LoVo (cell line): ENCODE results near the gene TRPC4.

ENCODE experiments used
- DNase-seq: peaks from one replicate; pipeline ENCODE4 v3.0.0-alpha.2; 2016; ENCODE audit warnings: low spot score

TRPC4 gene

DNA sequence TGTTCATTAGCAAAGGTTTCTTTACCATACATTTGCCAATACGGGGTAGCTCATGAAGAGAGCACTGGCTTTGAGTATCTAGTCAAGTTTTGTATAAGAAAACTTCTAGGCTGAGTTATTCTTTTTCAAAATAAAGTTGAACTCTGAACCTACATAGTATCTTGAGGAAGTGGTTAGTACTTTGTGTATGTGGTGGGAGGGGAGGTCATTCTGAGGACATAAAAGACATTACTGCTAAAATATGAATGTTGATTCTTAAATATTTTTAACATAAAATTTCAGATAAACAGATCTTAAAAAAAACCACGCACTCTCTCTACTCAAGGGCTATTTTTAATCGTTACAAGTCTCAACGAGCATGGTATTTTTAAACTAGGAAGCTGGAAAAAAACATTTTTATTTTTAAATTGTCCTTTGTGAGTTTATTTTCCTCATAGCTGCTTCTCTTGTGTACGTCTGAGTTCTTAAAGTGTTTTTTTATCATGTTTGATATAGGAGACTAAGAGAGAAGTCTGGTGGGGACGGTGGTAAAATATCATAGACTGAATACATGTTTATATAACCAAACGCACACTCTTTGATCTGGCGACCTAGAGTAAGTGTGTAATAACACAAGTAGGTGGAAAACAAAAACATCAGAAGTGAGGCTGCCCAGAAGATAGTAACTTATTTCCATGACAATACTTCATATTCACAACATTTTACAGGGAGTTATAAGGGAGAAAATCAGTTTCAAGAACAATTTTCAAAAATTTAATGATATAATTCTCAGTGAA lies 153.0 kb downstream of the TRPC4 start:
- DNase-seq: no peak

DNA sequence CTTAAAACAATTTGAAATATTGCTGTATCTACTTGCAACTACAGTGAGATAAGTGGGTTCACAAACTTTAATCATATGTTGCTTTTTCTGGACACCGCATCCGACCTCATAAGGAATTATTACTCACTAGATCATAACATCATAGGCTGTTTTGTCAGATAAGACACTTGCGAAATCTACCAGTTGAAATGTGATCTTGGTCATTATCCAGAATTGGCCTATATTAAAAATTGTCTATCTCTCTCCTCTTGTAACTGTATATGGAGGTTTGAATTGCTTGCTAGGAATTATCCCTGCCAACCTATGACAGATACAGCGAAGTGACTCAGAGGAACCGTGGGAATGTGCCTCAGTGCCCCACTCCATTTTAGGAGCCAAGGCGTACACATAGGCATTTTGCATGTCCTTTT lies 154.0 kb downstream of the TRPC4 start:
- no peak for DNase-seq

DNA sequence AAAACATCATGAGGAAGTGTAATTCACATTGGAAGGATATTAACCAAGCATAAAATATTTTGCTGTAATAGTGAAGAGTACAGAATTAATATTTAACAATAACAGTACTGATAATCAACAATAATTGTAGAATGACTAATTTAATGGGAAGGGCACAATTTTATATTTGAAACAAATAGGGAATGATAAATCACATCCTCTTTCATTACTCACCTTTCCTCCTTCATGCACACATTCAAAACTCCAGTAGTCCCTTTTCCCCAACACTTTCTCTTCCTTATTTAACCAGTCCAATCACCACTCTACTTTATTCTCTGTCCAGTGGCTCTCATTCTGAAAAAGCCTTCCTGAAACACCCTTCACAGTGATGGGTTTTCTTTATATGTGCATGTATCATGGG lies 160.3 kb downstream of the TRPC4 start:
- no peak for DNase-seq

DNA sequence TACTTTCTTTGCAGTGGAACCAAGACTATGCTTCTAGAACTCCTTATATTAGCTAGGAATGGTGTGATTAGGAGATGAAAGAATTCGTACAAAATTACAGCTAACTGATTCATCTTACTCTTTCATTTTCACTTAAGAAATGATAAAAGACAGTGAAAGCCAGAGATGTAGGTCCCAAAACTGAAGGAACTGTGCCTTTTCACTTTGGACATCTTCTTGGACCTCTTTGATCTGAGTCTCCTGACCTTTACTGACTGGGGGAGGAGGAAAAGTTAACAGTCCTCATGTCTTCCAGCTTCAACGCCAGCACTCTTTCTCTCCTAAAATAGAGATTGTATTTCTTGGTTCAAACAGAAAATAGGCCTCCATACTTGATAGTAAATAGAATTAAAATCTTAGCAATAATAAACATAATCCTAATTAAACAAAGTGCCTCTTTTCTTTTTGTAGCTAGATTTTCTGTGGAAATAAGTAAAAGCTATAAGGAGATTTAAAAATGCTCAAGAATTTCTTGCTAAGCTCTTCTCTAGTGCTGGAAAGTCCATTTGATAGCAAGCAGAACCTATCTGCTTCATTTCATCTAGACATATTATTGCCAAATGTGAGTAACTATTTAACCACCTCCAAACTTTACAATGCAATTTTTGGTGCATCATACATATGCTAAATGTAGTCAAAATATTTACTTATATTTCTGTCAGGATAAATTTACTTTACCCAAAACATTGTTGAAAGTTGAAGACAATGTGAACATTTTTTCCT lies 161.7 kb downstream of the TRPC4 start:
- DNase-seq: no peak

DNA sequence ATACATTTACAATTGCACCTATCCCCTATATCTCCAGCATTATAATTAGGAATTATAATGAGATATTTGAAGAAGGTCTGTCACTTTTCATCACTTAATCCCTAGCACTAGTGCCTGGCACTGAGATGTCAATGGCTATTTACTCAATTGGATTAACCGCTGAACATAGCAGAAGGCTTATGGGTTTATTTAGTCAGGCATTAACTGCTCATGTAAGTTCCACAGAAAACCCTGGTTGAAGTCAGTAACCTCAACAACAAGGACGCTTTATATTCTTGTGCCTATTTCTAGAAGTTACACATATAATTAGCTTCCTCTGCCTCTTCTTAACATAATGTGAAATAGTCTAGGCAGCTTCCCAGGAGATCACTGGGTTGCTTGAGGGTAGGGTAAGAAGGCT lies 163.5 kb downstream of the TRPC4 start:
- DNase-seq: no peak

DNA sequence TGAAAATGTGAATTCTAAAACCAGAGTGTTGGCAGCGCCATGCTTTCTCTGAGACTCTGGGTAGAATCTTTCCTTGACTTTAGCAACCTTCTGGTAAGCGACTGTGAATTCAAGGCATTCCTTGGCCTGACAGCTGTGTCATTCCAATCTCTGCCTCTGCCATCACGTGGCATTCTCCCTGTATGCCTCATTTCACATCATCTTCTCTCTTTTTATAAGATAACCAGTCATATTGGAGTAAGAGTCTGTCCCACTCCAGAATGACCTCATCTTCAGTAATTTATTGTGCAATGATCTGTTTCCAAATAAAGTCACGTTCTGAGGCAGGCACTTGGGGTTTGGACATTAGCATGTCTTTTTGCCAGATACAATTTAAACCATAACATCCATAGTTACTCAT lies 167.6 kb downstream of the TRPC4 start:
- no peak for DNase-seq

DNA sequence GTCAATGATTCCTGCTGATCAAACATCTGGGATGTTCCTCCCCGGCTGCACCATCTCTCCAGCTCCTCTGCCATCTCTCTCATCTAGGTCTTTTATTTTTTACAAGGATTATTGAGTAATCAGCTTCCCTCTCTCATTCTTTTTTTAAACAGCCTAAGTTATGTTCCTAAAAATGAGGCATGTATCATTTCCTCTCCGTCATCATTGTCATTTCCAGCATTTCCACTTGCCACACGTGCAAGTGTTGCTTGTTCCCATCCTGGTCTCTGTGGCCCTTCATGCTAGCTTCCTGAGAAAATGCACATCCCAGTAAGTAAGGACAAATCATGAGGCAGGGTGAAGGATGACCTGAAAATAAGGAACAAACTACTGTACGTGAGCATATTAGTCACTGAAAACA lies 168.3 kb downstream of the TRPC4 start:
- DNase-seq: no peak

DNA sequence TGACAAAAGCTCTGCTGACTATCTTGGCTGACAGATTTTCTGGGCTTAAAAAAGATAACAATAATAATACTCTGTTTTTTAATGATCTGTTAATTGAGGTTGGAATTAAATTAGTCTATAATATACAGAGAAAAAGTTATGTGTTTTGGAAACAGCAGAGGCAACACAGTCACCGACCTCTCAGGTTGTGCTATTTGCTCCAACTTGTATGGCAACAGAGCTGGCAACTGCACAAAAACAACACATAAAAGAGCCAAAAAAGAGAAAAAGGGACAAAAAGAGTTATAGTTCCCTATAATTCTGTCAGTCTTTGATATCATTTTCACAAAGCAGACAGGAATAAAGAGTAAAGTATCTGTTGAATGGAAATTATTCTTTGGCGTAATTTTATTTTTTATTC lies 168.7 kb downstream of the TRPC4 start:
- DNase-seq: no peak

DNA sequence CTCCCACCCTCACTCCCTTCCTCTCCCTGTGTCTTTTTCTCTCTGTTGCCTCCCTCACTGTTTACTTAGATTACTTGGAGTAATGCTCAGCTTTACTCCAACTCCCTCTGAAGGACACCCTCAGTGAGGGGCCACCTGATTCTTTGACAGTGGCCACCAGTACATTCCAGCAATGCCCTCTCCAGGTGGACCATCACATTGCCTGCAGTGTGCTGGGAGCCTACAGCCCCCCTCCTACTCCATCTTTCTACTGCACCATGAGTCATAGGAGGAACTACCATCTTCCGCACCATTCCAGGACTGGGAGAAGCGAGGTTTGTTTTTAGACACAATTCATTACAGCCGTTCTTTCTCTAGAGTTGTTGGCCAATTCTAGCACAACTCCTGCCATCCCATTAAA lies 174.4 kb downstream of the TRPC4 start:
- no peak for DNase-seq

DNA sequence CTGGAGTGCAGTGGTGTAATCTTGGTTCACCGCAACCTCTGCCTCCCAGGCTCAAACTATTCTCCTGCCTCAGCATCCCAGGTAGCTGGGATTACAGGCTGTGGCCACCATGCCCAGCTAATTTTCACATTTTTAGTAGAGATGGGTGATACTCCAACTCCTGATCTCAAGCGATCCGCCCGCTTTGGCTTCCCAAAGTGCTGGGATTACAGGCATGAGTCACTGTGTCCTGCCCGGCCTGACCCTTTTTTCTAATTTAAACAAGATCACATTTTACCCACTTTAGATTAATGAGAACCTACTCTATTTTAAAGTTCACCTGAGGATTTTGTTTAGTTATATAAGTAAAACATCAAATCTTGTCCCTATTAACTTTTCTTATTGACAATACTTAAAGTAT lies 179.2 kb downstream of the TRPC4 start:
- DNase-seq: no peak

DNA sequence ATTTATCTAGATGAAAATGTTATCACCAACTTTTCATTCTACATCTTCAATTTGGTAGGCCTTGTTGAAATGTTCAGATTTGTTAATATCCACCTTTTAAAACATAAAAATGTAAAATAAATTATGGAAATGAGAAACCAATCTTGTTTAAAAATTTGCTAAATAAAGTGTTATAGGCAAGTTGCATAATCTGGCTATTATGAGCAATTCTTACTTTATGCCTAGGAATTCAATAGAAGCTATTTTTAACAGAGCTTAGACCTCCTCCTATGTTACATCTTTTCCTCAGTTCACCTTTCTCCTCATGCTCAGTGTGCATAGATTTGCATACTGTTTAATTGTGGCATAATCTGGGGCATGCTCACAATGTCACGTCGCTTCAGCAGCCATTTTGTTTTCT lies 183.1 kb downstream of the TRPC4 start:
- DNase-seq: no peak

DNA sequence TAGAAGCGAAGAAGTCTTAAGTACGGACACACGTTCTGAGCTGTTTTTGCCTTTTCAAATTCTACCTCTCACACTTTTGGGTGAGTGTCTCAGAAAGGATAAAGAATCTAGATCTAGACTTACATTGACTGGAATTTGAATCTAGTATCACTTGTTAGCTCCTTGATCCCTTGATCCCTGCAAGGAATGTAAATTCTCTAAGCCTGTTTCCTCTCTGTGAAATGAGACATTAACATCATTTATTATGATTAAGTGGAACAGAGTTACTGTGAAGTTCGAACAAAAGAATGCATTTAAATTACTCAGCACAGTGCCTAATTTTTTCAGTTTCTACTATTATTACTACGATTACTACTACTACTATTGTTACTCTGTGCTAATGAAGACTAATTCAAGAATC lies 184.4 kb downstream of the TRPC4 start:
- no peak for DNase-seq

DNA sequence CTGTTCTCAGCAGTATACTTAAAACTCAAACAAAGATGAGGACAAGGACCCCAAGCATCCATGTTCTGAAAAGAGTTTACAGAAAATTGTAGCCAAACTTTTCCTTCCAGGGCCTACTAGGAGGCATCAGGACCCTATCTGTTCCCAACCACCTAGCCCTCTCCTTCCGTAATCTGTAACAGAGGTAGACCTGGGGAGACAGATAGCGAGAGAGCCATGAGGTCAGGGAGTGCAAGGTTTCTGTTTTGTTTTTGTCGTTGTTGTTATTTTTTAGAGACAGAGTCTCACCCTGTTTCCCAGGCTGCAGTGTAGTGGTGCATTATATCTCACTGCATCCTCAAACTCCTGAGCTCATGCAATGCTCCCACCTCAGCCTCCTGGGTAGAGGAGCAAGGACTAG lies 187.1 kb downstream of the TRPC4 start:
- DNase-seq: no peak

DNA sequence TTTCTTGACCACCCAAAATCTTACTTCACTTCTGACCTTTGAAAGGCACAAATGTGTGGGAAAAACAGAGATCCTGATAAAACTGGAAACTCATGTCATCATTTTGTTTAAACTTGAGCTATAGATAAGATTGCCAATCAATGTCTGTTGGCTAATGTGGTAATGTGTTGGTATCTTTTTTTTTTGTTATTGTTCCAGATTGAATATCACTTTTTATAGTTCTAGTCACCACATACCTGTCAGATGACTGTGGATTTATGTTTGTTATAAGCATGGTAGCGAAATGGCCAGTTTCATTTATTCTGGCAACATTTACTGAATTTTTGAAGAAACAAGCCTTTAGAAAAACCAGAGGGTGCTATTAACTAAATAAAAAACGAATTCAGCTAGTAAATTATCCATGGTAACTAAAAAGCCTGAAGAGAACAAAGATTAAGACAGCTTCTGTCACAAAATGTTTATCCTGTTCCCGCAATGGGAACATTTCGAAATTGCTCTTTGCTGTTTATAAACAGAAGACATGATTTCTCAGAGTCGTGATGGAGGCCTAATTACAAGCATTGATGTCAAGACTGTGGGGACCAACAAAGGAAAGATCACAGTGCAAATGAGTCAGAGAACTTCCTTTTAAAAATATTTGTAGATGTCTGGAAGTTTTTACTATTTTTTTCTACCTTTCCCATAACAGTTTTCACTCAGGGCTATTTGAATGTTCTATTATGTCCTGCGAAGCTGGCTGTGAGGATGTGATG lies 188.1 kb downstream of the TRPC4 start:
- no peak for DNase-seq

DNA sequence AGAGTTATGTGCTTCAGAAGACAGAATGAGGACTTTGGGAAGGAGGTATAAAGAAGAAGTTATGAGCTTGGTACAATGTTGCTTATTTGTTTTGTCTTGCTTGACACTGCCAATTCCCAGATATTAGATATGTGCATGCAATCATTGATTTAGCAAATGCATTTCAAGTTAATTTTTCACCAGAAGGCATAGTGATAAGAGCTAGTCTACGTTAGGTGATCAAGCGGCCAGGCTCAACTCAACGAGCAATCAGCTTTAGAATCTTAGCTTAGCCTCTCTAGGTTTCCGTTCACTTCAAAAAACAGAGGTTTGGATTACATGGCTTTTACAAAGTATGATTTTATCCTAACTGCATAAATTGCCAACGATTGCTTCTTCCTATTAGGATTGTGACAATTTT lies 189.4 kb downstream of the TRPC4 start:
- no peak for DNase-seq

DNA sequence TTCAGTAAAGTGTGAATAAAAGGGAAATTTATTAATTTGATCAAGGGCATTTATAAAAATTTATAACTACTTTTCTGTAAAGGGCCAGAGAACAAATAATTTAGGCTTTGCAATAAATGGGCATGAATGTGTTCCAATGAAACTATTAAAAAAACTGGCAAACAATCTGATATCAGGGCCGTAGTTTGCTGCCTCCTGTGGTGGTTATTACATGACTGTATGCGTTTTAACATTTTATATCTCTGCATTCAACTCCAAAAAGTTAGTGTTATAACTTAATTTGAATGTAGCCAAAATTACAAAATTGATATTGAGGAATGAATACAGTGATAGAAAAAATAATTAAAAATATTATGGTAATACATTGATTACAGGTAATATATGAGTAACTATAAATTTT lies 190.5 kb downstream of the TRPC4 start:
- no peak for DNase-seq

DNA sequence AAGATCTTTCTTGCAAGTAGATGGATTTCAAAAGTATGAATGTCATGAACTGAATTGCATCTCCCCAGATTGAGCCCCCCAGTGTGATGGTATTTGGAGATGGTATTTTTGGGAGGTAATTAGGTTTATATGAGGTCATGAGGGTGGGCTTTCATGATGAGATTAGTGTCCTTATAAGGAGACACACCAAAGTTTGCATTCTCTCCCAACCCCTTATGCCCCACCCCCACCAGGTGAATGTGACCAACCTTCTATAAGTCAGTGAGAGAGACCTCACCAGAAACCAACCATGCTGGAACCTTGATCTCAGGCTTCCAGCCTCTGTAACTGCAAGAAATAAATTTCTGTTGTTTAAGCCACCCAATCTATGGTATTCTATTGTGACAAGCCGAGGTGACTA lies 199.7 kb downstream of the TRPC4 start:
- no peak for DNase-seq

DNA sequence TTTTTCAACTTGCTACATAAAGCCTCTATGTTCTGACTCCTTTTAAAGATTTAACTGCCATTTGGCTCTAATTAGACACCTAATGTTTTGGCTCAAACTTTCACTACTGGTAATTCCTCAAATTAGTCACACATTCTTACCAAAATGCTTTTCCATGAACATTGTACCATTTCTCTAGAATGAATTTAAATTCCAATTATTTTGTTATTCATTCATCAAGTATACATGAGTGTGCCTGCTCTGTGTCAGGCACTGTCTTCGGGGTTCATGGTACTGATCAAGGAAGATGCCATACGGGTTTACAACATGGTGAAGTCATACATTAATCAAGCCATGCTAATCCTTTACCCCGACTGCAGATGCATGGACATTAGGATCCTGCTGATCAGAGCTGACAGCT lies 201.9 kb downstream of the TRPC4 start:
- DNase-seq: no peak

DNA sequence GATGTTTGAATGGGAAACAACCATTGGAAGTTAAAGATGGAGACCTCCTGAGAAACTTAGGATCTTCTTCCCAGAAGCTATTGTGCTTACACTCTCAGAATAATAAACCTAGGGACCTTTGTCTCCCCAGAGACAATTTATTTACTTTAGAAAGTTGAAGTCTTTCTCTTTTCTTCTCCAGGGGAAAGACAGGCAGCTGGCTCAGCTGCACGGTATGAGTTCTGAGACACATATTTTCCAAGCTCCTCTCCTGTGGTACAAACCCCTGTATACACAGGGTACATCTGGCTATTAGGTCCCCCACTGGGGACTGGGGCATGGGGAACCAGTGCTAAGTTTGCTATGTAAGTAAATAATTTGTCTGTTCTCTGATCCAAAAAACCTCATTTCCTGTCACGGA lies 203.5 kb downstream of the TRPC4 start:
- no peak for DNase-seq

DNA sequence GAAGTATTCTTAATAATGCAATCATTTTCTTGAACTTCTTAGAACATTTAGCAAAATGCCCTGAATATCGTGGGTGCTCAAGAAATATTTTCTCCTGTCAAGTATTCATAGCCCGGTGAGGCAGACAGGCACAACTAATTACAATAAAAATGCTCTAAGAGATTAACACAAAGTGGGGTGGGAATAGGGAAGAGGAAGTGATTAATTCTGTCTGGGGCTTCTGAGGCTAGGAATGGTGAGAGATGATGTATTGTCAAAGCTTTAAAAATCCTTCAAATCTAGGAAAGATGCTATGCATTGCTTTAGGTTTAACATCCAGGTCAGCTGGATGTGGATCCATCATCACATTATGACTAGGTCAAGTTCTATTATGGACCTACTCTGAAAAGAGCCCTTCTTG lies 204.2 kb downstream of the TRPC4 start:
- DNase-seq: no peak

DNA sequence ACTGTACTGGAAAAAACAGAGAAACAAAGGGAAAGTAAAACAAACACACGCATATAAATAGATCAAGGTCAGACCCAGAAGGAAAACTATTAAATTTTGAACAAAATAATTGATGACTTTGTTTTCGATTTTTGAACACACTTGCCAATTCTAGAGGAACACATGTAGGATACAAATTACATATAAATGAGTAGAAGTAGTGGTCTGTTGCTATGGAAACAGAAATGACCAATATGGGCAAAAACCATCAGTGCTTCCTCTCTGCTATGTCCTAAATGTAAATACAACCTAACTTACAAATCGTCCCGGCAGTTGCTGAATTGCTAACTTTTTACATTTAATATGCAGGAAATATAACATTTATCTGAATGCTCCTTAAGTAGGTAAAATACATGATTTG lies 205.8 kb downstream of the TRPC4 start:
- no peak for DNase-seq

DNA sequence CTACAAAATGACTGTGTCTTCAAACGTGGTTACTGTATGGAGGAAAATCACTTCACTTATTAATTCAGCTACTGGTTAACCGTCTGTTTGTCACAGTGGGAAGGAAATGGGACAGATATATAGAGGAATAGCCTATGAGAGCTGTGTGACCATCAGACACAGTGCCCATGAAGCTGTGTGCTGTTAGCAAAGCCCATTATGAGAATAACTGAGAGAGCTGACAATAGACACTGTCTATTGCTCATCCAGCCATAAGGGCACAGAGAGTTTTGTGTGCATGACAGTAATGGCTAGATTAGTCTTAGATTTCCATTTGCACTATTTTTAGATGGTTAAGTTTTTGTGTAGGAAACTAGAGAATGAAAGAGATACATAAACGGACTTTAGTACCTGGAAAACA lies 206.9 kb downstream of the TRPC4 start:
- DNase-seq: no peak

DNA sequence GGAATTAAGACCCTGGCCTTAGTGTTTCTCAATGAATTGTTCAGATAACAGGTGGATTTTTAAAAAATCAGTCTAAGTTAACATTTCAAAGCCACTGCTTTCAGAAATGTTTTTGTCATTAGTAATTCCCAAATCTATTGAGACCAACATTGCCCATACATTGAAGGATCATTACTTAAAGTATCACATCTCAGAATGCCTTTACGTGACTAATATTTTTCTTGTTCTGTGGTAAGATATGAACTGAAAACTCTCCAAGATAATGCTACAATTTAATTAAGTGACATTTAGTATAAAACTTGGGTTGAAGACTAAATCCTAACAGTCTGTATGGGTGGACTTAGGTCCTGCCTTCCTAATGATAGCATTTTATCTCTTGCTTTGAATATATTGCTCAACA lies 211.6 kb downstream of the TRPC4 start:
- no peak for DNase-seq
